Muscle of leg (tissue), 9 donors: ENCODE measurements around the gene SLC25A48. TPM values are rescaled to one million over a fixed set of nuclear protein-coding genes. Genes with fewer than 3 reads are reported as not detected.

ENCODE experiments used
- polyA plus RNA-seq, 8 donors: library from polyadenylated mRNA; unstranded; fragments of 120-200 nt; gene quantifications; one replicate each; pipeline versions ENCODE4 v1.2.1 to v1.2.3, GENCODE V29; 2013; ENCODE audit warnings: inconsistent platforms in 1 of 8, low replicate concordance in 1 of 8; ENCODE audit not compliant: insufficient read length in 8 of 8, insufficient read depth in 1 of 8
- total RNA-seq: library from RNA; stranded (reverse); fragments of 120-200 nt; gene quantifications from one replicate; pipeline ENCODE4 v1.2.4, GENCODE V29; 2013

SLC25A48 gene
- total and polyA plus RNA-seq, 9 donors = 0.18 to 1.7 (median 0.46) TPM

Other genes with a start within 250 kb of the SLC25A48 start
- gene IL9, start 61.2 kb downstream of the SLC25A48 start, total RNA-seq = not detected
- not detected for gene IL9, start 61.2 kb downstream of the SLC25A48 start, polyA plus RNA-seq
- not detected for gene LECT2, start 120.3 kb downstream of the SLC25A48 start, total RNA-seq
- gene LECT2, start 120.3 kb downstream of the SLC25A48 start, polyA plus RNA-seq = under 1 TPM in 5 of 8 donors, not detected in 3; 0.11 to 0.47 (median 0.27) TPM
- gene TGFBI, start 194.3 kb downstream of the SLC25A48 start, total RNA-seq = 195 TPM
- gene TGFBI, start 194.3 kb downstream of the SLC25A48 start, polyA plus RNA-seq = 100 to 1,000 TPM; 164 to 351 (median 214) TPM